ENCODE measurements around the gene DMBT1.

DMBT1 gene

GRCh38 chr10:122674781-122675180 is 114.2 kb downstream of the DMBT1 start:
- no peak for DNase-seq

GRCh38 chr10:122675278-122675677 is 114.7 kb downstream of the DMBT1 start:
- no peak for DNase-seq

GRCh38 chr10:122678266-122678665 is 117.7 kb downstream of the DMBT1 start:
- no peak for DNase-seq

- DNase-seq, result no peak
Measured at GRCh38 chr10:122682522-122682921, 122.0 kb downstream of the DMBT1 start.

- no peak for DNase-seq
Measured at GRCh38 chr10:122688293-122688989, 127.9 kb downstream of the DMBT1 start.

GRCh38 chr10:122689146-122689820 is 128.7 kb downstream of the DMBT1 start:
- DNase-seq, result no peak

GRCh38 chr10:122692744-122693143 is 132.2 kb downstream of the DMBT1 start:
- no peak for DNase-seq

Measured in stimulated activated naive CD4-positive, alpha-beta T cell treated with Interleukin-2 at 50 U/mL for 16 hours (primary cell).